IMR-90 (cell line): ENCODE measurements around the gene GPR152. TPM values are rescaled to one million over a fixed set of nuclear protein-coding genes. Genes with fewer than 3 reads are reported as not detected.

Experiments used
- ATAC-seq: fragments of 200-7000 bp; cut with Tn5 transposase; 2 replicates; pipeline ENCODE4 v1.9.1; 2020; ENCODE audit warnings: low read depth, mild to moderate bottlenecking, moderate library complexity
- BruUV-seq: library from RNA; stranded (reverse); fragments of 400-500 nt; replicated peaks from 2 replicates; lab custom pipeline; 2021; lab: Mats Ljungman, UMichigan
- CTCF ChIA-PET: fragments of 300-600 bp; formaldehyde crosslinking; extraction: SDS; loops from one replicate; lab custom pipeline; 2021; ENCODE audit warnings: antibody characterized with exemption; lab: Yijun Ruan, JAX
- POLR2A ChIA-PET: fragments of 300-600 bp; sonication (Branson Sonifier 250); formaldehyde crosslinking; loops from one replicate; lab custom pipeline; 2022; ENCODE audit warnings: antibody characterized with exemption; ENCODE audit not compliant: unreplicated experiment; lab: Charles Lee
- DNase-seq: peaks from one replicate; pipeline ENCODE4 v3.0.0; 2013
- H2AFZ ChIP-seq: replicated peaks from 2 replicates; pipeline ENCODE3; 2013; ENCODE audit warnings: low read length, mild to moderate bottlenecking; ENCODE audit not compliant: poor library complexity
- H2AK5ac ChIP-seq: 2 replicates; pipeline ENCODE4 v1.6.1; 2013; ENCODE audit warnings: low read depth, low read length, inconsistent platforms
- H2AK9ac ChIP-seq: replicated peaks from 2 replicates; pipeline ENCODE3; 2013; ENCODE audit warnings: mild to moderate bottlenecking, low read depth, low read length, moderate library complexity; ENCODE audit not compliant: poor library complexity
- H2BK120ac ChIP-seq: 2 replicates; pipeline ENCODE4 v1.6.1; 2013; ENCODE audit warnings: low read depth, low read length, inconsistent platforms
- H2BK15ac ChIP-seq: 3 replicates; pipeline ENCODE4 v1.6.1; 2013; ENCODE audit warnings: low read depth, low read length, inconsistent platforms
- H2BK20ac ChIP-seq: 2 replicates; pipeline ENCODE4 v1.6.1; 2013; ENCODE audit warnings: low read depth, mild to moderate bottlenecking, inconsistent platforms, low read length, moderate library complexity
- H2BK5ac ChIP-seq: 2 replicates; pipeline ENCODE4 v1.6.1; 2013; ENCODE audit warnings: mild to moderate bottlenecking, low read depth, low read length, inconsistent platforms; ENCODE audit not compliant: poor library complexity, severe bottlenecking
- H3K14ac ChIP-seq: replicated peaks from 2 replicates; pipeline ENCODE4 v1.6.1; 2013; ENCODE audit warnings: low read depth, low read length, inconsistent platforms
- H3K18ac ChIP-seq: 2 replicates; pipeline ENCODE4 v1.6.1; 2013; ENCODE audit warnings: low read depth, low read length, control low read depth
- H3K23ac ChIP-seq: 2 replicates; pipeline ENCODE4 v1.6.1; 2013; ENCODE audit warnings: low read depth, low read length, inconsistent platforms
- H3K27ac ChIP-seq: 2 replicates; pipeline ENCODE4 v1.5.1; 2013; ENCODE audit warnings: mild to moderate bottlenecking, control low read depth, low read length; ENCODE audit not compliant: insufficient read depth
- H3K27me3 ChIP-seq: 2 replicates; pipeline ENCODE4 v1.6.1; 2013; ENCODE audit warnings: low read length; ENCODE audit not compliant: control insufficient read depth, insufficient read depth
- H3K36me3 ChIP-seq: 2 replicates; pipeline ENCODE4 v1.6.1; 2013; ENCODE audit warnings: low read length, mixed read lengths; ENCODE audit not compliant: control insufficient read depth, insufficient read depth
- H3K4ac ChIP-seq: 2 replicates; pipeline ENCODE4 v1.6.1; 2013; ENCODE audit warnings: low read depth, low read length, inconsistent platforms
- H3K4me1 ChIP-seq: 2 replicates; pipeline ENCODE4 v1.6.1; 2013; ENCODE audit warnings: low read length, mixed read lengths; ENCODE audit not compliant: control insufficient read depth, insufficient read depth
- H3K4me2 ChIP-seq: 2 replicates; pipeline ENCODE4 v1.6.1; 2013; ENCODE audit warnings: low read depth, mild to moderate bottlenecking, control low read depth, low read length, moderate library complexity
- H3K4me3 ChIP-seq: 2 replicates; pipeline ENCODE4 v1.5.1; 2013; ENCODE audit warnings: low read depth, mild to moderate bottlenecking, control low read depth, low read length, moderate library complexity; ENCODE audit not compliant: insufficient read depth
- H3K56ac ChIP-seq: 2 replicates; pipeline ENCODE4 v1.6.1; 2013; ENCODE audit warnings: low read length, inconsistent platforms; ENCODE audit not compliant: insufficient read depth; ENCODE audit errors: extremely low read depth
- H3K79me1 ChIP-seq, 2 experiments: 2 replicates each; pipeline ENCODE4 v1.6.1; 2013; ENCODE audit warnings: low read length in 2 of 2, inconsistent platforms in 1 of 2, low read depth in 1 of 2
- H3K9ac ChIP-seq: 2 replicates; pipeline ENCODE4 v1.6.1; 2013; ENCODE audit warnings: low read depth, low read length, control low read depth
- H3K9me1 ChIP-seq: 2 replicates; pipeline ENCODE4 v1.6.1; 2013; ENCODE audit warnings: low read length, inconsistent platforms; ENCODE audit not compliant: insufficient read depth
- H3K9me3 ChIP-seq: 2 replicates; pipeline ENCODE4 v1.6.1; 2013; ENCODE audit warnings: low read length; ENCODE audit not compliant: control insufficient read depth, insufficient read depth
- H4K20me1 ChIP-seq: 2 replicates; pipeline ENCODE4 v1.6.1; 2013; ENCODE audit warnings: low read length, inconsistent platforms; ENCODE audit not compliant: insufficient read depth
- H4K5ac ChIP-seq: 2 replicates; pipeline ENCODE4 v1.6.1; 2013; ENCODE audit warnings: mild to moderate bottlenecking, low read depth, low read length, control low read depth
- H4K8ac ChIP-seq, 2 experiments: 2 replicates each; pipeline ENCODE4 v1.6.1; 2013; ENCODE audit warnings: low read depth in 2 of 2, low read length in 2 of 2, control low read depth in 1 of 2, inconsistent platforms in 1 of 2
- H4K91ac ChIP-seq: 2 replicates; pipeline ENCODE4 v1.6.1; 2013; ENCODE audit warnings: low read depth, low read length, inconsistent platforms; ENCODE audit not compliant: insufficient read depth
- CEBPB ChIP-seq: IDR thresholded peaks from 2 replicates; pipeline ENCODE4 v1.6.1; 2012; ENCODE audit warnings: low read depth, low read length, improper control_type of control experiment
- CHD1 ChIP-seq: IDR thresholded peaks from 2 replicates; pipeline ENCODE4 v1.6.1; 2012; ENCODE audit warnings: low read depth, low read length, improper control_type of control experiment
- FOS ChIP-seq: fragments of 150-350 bp; IDR thresholded peaks from 2 replicates; pipeline ENCODE4 v1.6.1; 2016; ENCODE audit warnings: low read depth, low read length
- MAZ ChIP-seq: IDR thresholded peaks from 2 replicates; pipeline ENCODE4 v1.6.1; 2012; ENCODE audit warnings: low read depth, mild to moderate bottlenecking, low read length, improper control_type of control experiment, moderate library complexity, borderline replicate concordance
- MXI1 ChIP-seq: IDR thresholded peaks from 2 replicates; pipeline ENCODE4 v1.6.1; 2012; ENCODE audit warnings: low read depth, mild to moderate bottlenecking, low read length, moderate library complexity, borderline replicate concordance
- NFE2L2 ChIP-seq: fragments of 150-350 bp; IDR thresholded peaks from 2 replicates; pipeline ENCODE4 v1.6.1; 2016; ENCODE audit warnings: low read depth, mild to moderate bottlenecking, low read length
- POLR2A ChIP-seq: IDR thresholded peaks from 2 replicates; pipeline ENCODE4 v1.6.1; 2012; ENCODE audit warnings: mild to moderate bottlenecking, low read depth, low read length
- RAD21 ChIP-seq: IDR thresholded peaks from 2 replicates; pipeline ENCODE4 v1.6.1; 2012; ENCODE audit warnings: low read length, improper control_type of control experiment
- RCOR1 ChIP-seq: IDR thresholded peaks from 2 replicates; pipeline ENCODE4 v1.6.1; 2012; ENCODE audit warnings: mild to moderate bottlenecking, low read length, improper control_type of control experiment; ENCODE audit not compliant: insufficient replicate concordance
- RFX5 ChIP-seq: IDR thresholded peaks from 2 replicates; pipeline ENCODE4 v1.8.0; 2012; ENCODE audit warnings: low read depth, mild to moderate bottlenecking, low read length, moderate library complexity
- SMC3 ChIP-seq: fragments of 150-350 bp; IDR thresholded peaks from 2 replicates; pipeline ENCODE4 v1.6.1; 2016; ENCODE audit warnings: low read depth, mild to moderate bottlenecking, antibody characterized with exemption, low read length, moderate library complexity
- WGBS, 2 experiments: methylation state at CpG; one replicate each; pipeline versions ENCODE4 v1.1.5 to v1.1.7; 2013; ENCODE audit warnings: missing lambda C conversion rate in 2 of 2; ENCODE audit not compliant: insufficient read length in 1 of 2; ENCODE audit errors: extremely low coverage in 2 of 2; 5-methylcytosine and 5-hydroxymethylcytosine counted together
- dilution Hi-C: fragments of 300-500 bp; cut with HindIII; formaldehyde crosslinking; loops from one replicate; pipeline ENCODE4 v1.14.3; 2018; ENCODE audit warnings: low sequenced_read_pairs; ENCODE audit not compliant: unreplicated experiment
- in situ Hi-C: fragments of 300-500 bp; cut with MboI; formaldehyde crosslinking; loops from 3 replicates; pipeline ENCODE4 v1.14.3; 2019; ENCODE audit warnings: low sequenced_read_pairs, inconsistent platforms, mixed read lengths
- intact Hi-C: fragments of 100-400 bp; cut with micrococcal nuclease; formaldehyde crosslinking; loops from 2 replicates; pipeline ENCODE4 v1.10.0; 2022
- polyA plus RNA-seq, 3 experiments: library from polyadenylated mRNA; depleted of rRNA; stranded (reverse); fragments of >200 nt; gene quantifications; 2 replicates each; pipeline ENCODE4 v1.2.3, GENCODE V29; 2012; ENCODE audit warnings: low replicate concordance in 1 of 3
- total RNA-seq: library from RNA; depleted of rRNA; stranded (reverse); fragments of >200 nt; gene quantifications from 2 replicates; pipeline ENCODE4 v1.2.3, GENCODE V29; 2012
- TF ChIP-seq, protein P1 (sequence below): fragments of 150-350 bp; IDR thresholded peaks from 2 replicates; pipeline ENCODE4 v1.6.1; 2016; ENCODE audit warnings: low read depth, mild to moderate bottlenecking, low read length, moderate library complexity, borderline replicate concordance
- TF ChIP-seq, protein P2 (sequence below): conservative IDR thresholded peaks from 2 replicates; pipeline ENCODE4 v1.5.1; 2012; ENCODE audit warnings: mild to moderate bottlenecking, low read depth, low read length, improper control_type of control experiment
- TF ChIP-seq, protein P3 (sequence below): fragments of 150-350 bp; IDR thresholded peaks from 2 replicates; pipeline ENCODE4 v1.6.1; 2017; ENCODE audit warnings: mild to moderate bottlenecking, antibody characterized with exemption, low read length, low read depth

The GPR152 gene
- total and polyA plus RNA-seq, 2 of the 4 experiments (the other 2 are of a cell fraction), result not detected

DNA sequence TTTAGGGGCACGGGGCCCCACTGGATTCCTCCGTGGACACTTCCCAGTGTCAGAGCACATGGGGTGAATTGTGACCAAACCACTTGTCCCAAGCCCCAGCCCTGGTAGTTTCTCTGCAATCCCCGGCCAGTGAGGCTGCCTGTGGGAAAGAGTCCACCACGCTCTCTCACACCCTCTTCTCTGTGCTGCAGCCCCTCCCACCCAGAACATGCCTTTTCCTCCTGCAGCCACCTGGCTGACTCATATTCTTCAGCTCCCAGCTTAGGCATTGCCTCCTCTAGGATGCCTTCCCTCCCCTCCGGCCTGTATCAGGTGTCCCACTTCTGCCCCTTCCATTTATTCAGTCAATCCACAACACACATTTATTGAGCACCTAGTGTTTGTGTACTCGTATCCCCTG, 29.6 kb downstream of the GPR152 start:
- H4K5ac ChIP-seq, result no peak overlapping the region
- no TSS peak for BruUV-seq
- no peaks in the 10 kb centered on the region for H4K20me1 ChIP-seq
- H4K91ac ChIP-seq, result no peak overlapping the region
- H2BK15ac ChIP-seq, result no peak overlapping the region
- H3K56ac ChIP-seq, result no peak overlapping the region
- POLR2A ChIA-PET, result no interaction called here
- H3K9me3 ChIP-seq, result no peaks in the 10 kb centered on the region
- H2BK5ac ChIP-seq, result no peak overlapping the region
- no peak overlapping the region for H4K8ac ChIP-seq
- H2AK9ac ChIP-seq, result no peak overlapping the region
- TF ChIP-seq RCOR1, result no peak
- TF ChIP-seq MAZ, result no peak
- TF ChIP-seq MXI1, result no peak
- TF ChIP-seq NFE2L2, result no peak
- no peak for TF ChIP-seq CHD1
- TF ChIP-seq, protein P1, sequence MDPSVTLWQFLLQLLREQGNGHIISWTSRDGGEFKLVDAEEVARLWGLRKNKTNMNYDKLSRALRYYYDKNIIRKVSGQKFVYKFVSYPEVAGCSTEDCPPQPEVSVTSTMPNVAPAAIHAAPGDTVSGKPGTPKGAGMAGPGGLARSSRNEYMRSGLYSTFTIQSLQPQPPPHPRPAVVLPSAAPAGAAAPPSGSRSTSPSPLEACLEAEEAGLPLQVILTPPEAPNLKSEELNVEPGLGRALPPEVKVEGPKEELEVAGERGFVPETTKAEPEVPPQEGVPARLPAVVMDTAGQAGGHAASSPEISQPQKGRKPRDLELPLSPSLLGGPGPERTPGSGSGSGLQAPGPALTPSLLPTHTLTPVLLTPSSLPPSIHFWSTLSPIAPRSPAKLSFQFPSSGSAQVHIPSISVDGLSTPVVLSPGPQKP, result no peak
- TF ChIP-seq POLR2A, result no peak
- no peak for TF ChIP-seq RFX5
- TF ChIP-seq RAD21, result no peak
- no peak for TF ChIP-seq CEBPB
- no peak for TF ChIP-seq SMC3
- TF ChIP-seq, protein P2, sequence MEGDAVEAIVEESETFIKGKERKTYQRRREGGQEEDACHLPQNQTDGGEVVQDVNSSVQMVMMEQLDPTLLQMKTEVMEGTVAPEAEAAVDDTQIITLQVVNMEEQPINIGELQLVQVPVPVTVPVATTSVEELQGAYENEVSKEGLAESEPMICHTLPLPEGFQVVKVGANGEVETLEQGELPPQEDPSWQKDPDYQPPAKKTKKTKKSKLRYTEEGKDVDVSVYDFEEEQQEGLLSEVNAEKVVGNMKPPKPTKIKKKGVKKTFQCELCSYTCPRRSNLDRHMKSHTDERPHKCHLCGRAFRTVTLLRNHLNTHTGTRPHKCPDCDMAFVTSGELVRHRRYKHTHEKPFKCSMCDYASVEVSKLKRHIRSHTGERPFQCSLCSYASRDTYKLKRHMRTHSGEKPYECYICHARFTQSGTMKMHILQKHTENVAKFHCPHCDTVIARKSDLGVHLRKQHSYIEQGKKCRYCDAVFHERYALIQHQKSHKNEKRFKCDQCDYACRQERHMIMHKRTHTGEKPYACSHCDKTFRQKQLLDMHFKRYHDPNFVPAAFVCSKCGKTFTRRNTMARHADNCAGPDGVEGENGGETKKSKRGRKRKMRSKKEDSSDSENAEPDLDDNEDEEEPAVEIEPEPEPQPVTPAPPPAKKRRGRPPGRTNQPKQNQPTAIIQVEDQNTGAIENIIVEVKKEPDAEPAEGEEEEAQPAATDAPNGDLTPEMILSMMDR, result no peak
- TF ChIP-seq, protein P3, sequence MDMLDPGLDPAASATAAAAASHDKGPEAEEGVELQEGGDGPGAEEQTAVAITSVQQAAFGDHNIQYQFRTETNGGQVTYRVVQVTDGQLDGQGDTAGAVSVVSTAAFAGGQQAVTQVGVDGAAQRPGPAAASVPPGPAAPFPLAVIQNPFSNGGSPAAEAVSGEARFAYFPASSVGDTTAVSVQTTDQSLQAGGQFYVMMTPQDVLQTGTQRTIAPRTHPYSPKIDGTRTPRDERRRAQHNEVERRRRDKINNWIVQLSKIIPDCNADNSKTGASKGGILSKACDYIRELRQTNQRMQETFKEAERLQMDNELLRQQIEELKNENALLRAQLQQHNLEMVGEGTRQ, result no peak
- no peak for TF ChIP-seq FOS
- peaks cover 5% of the 10 kb centered on the region for H3K9me1 ChIP-seq
- no peak overlapping the region for H3K27ac ChIP-seq
- in situ Hi-C loops (no loop called here), intact Hi-C loops (loop anchor here (5.0 kb wide), 1 partner anchor 59 kb away; the partner anchor contains the start of gene AIP), dilution Hi-C loops (no loop called here)
- H2AFZ ChIP-seq, result no peak overlapping the region
- ATAC-seq (no peak), DNase-seq (no peak)
- H2BK20ac ChIP-seq, result no peak overlapping the region
- H3K4me2 ChIP-seq, result no peak overlapping the region
- H3K4me1 ChIP-seq, result peaks cover 6% of the 10 kb centered on the region
- H3K14ac ChIP-seq, result no peak overlapping the region
- CTCF ChIA-PET, result no interaction called here
- no peaks in the 10 kb centered on the region for H3K36me3 ChIP-seq
- no peak overlapping the region for H3K23ac ChIP-seq
- WGBS, 2 experiments, result 64% methylated on average over 4 of the region's 6 CpGs; no CpG with 5 or more reads in 1 of the 2 experiments
- H3K9ac ChIP-seq, result no peak overlapping the region
- H3K79me1 ChIP-seq, result peaks cover 0 to 4% of the 10 kb centered on the region in 2 experiments; a peak in 1 of 4 replicates
- no peak overlapping the region for H3K4me3 ChIP-seq
- H3K18ac ChIP-seq, result no peak overlapping the region
- no peaks in the 10 kb centered on the region for H3K27me3 ChIP-seq
- H3K4ac ChIP-seq, result no peak overlapping the region
- no peak overlapping the region for H2BK120ac ChIP-seq
- no peak overlapping the region for H2AK5ac ChIP-seq
